GM20000 (cell line): ENCODE data around the gene IARS2.

Experiments
- DNase-seq: peaks from one replicate; pipeline ENCODE4 v3.0.0; 2012; ENCODE audit warnings: low spot score
- CTCF ChIP-seq: IDR thresholded peaks from 2 replicates; pipeline ENCODE4 v1.5.1; 2012; ENCODE audit warnings: mild to moderate bottlenecking, control low read depth; ENCODE audit errors: extremely low read depth, missing control alignments

The IARS2 gene

DNA sequence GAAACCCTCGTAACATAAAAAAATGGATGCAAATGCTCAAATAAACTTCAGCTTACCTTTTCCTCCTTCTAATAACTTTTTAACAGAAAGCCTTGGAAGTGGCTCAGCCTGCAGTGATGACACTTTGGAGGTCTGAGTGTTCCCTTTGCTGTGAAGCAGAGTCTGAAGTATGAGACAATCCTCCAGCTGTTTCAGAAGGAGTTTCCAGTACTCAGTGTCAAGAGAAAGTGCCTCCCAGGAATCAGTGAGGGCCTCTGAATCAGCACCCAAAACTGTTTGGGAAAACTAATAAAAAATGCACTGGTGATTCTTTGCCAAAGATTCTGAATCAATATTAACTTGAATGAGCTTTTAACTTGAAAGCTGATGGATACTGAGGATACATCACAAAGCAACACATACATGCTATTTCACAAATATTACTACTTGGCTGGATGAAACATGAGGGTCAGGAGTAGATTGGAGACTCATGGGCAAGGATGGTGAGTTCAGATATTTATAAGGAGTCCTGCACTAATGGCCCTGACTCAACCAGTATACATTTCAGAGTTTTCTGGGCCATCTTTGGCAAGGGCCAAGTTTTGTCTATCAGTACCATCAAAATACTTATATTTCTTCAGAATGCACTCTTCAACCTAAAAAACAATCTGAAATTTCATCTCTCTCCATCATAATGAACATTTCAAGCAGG, 77.0 kb downstream of the IARS2 start:
- no peak for DNase-seq
- no peak for TF ChIP-seq CTCF

- DNase-seq, result no peak
- TF ChIP-seq CTCF, result no peak
These were observed 82.6 kb downstream of the IARS2 start for GRCh38 chr1:220176540-220176939.

- TF ChIP-seq CTCF, result no peak
- DNase-seq, result no peak
These were observed 88.2 kb downstream of the IARS2 start for GRCh38 chr1:220182111-220182510.

GRCh38 chr1:220182656-220183055, 88.7 kb downstream of the IARS2 start:
- no peak for DNase-seq

DNA sequence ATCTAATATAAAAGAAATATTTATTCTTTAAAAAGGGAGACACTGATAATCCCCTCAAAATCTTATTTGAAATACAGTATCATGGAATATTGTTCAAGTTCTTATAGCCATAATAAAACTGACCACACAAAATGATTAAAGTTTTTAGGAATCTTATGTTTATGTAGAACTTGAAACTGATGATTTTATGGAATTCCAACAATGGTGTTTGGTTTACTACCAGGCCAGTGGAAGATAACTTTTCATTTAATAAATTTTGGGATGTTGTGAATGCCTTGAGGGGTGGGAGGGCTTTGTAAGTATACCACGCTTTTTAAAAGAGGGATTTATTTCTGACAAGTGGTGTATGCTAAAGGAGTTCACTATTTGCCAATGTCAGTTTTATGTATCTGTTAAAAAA, 90.6 kb downstream of the IARS2 start:
- no peak for DNase-seq
- TF ChIP-seq CTCF, result no peak

More at GRCh38 chr1:220182656-220183055, 88.7 kb downstream of the IARS2 start:
- no peak for TF ChIP-seq CTCF

DNA sequence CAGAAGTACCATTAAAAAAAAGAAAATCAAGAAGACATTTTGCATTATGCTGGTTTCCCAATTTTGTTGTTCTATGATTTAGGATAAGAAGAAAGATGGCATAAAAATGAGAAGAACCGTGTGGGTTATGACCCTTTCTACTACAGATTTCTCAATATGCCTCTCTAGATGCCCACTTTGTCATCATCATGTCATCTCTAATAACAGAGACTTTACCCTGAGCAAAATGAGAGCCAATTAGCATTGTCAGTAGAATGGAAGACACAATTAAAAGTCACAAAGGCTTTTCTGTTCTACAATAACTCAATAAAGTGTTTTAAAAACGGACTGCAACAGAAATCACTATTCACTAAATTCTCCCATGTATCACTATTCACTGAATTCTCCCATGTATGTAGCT, 92.8 kb downstream of the IARS2 start:
- TF ChIP-seq CTCF, result no peak
- DNase-seq, result no peak

- no peak for DNase-seq
- no peak for TF ChIP-seq CTCF
These were observed 94.6 kb downstream of the IARS2 start for GRCh38 chr1:220188538-220188937.
